ENCODE results near the gene ZNF669. TPM values are rescaled to one million over a fixed set of nuclear protein-coding genes. Genes with fewer than 3 reads are reported as not detected.
A peak's percentile ranks its signal among the peaks of the same experiment; 100 is the strongest.
"Not testable (repeated sequence)": the region's sequence is repeated elsewhere in the genome, so short reads cannot be mapped to it uniquely, and the experiment has no call there.

ZNF669 gene
- total and polyA plus RNA-seq, 2 experiments from 2014 or later: 13.7 to 25.4 TPM

DNA sequence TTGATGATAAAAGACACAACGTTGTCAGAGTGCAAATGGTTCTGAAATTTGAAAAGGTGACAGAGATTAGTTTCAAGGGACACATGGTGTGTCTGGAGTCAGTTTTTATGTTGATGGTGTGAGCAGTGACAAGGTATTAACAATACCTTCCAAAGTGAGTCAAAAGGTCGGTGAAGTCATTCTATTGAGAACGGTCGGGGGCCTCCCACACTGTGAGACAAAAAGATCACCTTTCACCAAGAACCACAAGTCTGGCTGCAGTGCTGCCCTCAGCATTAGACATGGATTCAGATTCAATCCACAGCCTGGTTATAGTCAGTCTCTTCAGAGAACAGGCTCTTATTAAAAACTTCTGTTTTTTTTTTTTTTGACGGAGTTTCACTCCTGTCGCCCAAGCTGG, 41.1 kb upstream of the ZNF669 start:
- no peak overlapping the region for H3K27ac ChIP-seq (ENCODE audit: low read depth)
- Mint-ChIP-seq H3K27ac (no peak overlapping the region), H3K4me3 (no peak overlapping the region), H3K9me3 (peaks cover 70% of the 10 kb centered on the region), H3K4me1 (peaks cover 2% of the 10 kb centered on the region; the same call in 2 of the 3 replicates), H3K27me3 (ENCODE audit: insufficient read depth, low read depth, poor library complexity) (peaks cover 10% of the 10 kb centered on the region), H3K36me3 (ENCODE audit: low read depth) (peaks cover 93% of the 10 kb centered on the region)
- H3K36me3 ChIP-seq (ENCODE audit: insufficient read depth): peaks cover 8% of the 10 kb centered on the region; the same call in 1 of the 2 replicates
- no peaks in the 10 kb centered on the region for H3K27me3 ChIP-seq (ENCODE audit: insufficient read depth)
- H3K4me2 ChIP-seq: no peak overlapping the region
- 0 out of 2 replicates have a peak, but pooled peaks cover 2% of the 10 kb centered on the region for H3F3A ChIP-seq (replicated peaks; ENCODE audit: low read depth)
- DNase-seq (ENCODE audit: low spot score) (no peak), ATAC-seq (peak; percentile 66)
- peaks cover 15% of the 10 kb centered on the region for H4K20me1 ChIP-seq (replicated peaks; ENCODE audit: insufficient read depth)
- 0 out of 2 replicates have a peak, but pooled peaks cover 5% of the 10 kb centered on the region for H3K9me2 ChIP-seq (ENCODE audit: insufficient read depth)
- peaks cover 53% of the 10 kb centered on the region for H3K79me2 ChIP-seq (replicated peaks; ENCODE audit: insufficient read depth)
- H3K4me3 ChIP-seq: no peak overlapping the region
- no peak overlapping the region for H2AFZ ChIP-seq
- TF ChIP-seq ETS1 (IDR thresholded peaks at IDR 0.05) (no peak), JUNB (IDR thresholded peaks at IDR 0.05; ENCODE audit: unreplicated experiment) (no peak), EZH2phosphoT487 (IDR thresholded peaks at IDR 0.05; ENCODE audit: unreplicated experiment) (no peak), NANOG (IDR thresholded peaks at IDR 0.05; ENCODE audit: borderline replicate concordance) (no peak)
- H3K4me1 ChIP-seq (ENCODE audit: insufficient read depth): no peaks in the 10 kb centered on the region

- not testable (repeated sequence) for H3K9me2 ChIP-seq (ENCODE audit: insufficient read depth); DNase-seq (ENCODE audit: low spot score); H3K4me1 ChIP-seq (ENCODE audit: insufficient read depth); ATAC-seq; H3K4me2 ChIP-seq; H3K4me3 ChIP-seq; H3K27ac Mint-ChIP-seq; H4K20me1 ChIP-seq (replicated peaks; ENCODE audit: insufficient read depth); H3K4me1 Mint-ChIP-seq; H3K4me3 Mint-ChIP-seq; H3F3A ChIP-seq (replicated peaks; ENCODE audit: low read depth); H2AFZ ChIP-seq; H3K27me3 ChIP-seq (ENCODE audit: insufficient read depth); H3K27ac ChIP-seq (ENCODE audit: low read depth)
- Histone ChIP-seq H3K79me2 (replicated peaks; ENCODE audit: insufficient read depth) (peaks cover 71% of the 10 kb centered on the region), H3K36me3 (ENCODE audit: insufficient read depth) (peaks cover 34% of the 10 kb centered on the region)
- H3K27me3 Mint-ChIP-seq (ENCODE audit: insufficient read depth, low read depth, poor library complexity): peaks cover 20% of the 10 kb centered on the region
- peaks cover 94% of the 10 kb centered on the region for H3K36me3 Mint-ChIP-seq (ENCODE audit: low read depth)
- H3K9me3 Mint-ChIP-seq: peaks cover 86% of the 10 kb centered on the region
Observed at GRCh38 chr1:247139557-247139956, 35.4 kb upstream of the ZNF669 start.

- peaks cover 52% of the 10 kb centered on the region for H3K79me2 ChIP-seq (replicated peaks; ENCODE audit: insufficient read depth)
- ATAC-seq (no peak), DNase-seq (ENCODE audit: low spot score) (no peak)
- peaks cover 69% of the 10 kb centered on the region for H3K36me3 Mint-ChIP-seq (ENCODE audit: low read depth)
- H4K20me1 ChIP-seq (replicated peaks; ENCODE audit: insufficient read depth): no peaks in the 10 kb centered on the region; the same call in 1 of the 2 replicates
- H3K9me2 ChIP-seq (ENCODE audit: insufficient read depth): no peaks in the 10 kb centered on the region
- H3F3A ChIP-seq (replicated peaks; ENCODE audit: low read depth): no peaks in the 10 kb centered on the region
- H3K27ac ChIP-seq (ENCODE audit: low read depth): no peak overlapping the region
- H3K4me2 ChIP-seq: no peak overlapping the region
- H3K9me3 Mint-ChIP-seq: peaks cover 60% of the 10 kb centered on the region
- no peak overlapping the region for H2AFZ ChIP-seq
- no peaks in the 10 kb centered on the region for H3K4me1 ChIP-seq (ENCODE audit: insufficient read depth)
- H3K4me1 Mint-ChIP-seq: peaks cover 6% of the 10 kb centered on the region
- H3K27ac Mint-ChIP-seq: no peak overlapping the region
- H3K36me3 ChIP-seq (ENCODE audit: insufficient read depth): peaks cover 34% of the 10 kb centered on the region
- no peak overlapping the region for H3K4me3 Mint-ChIP-seq
- H3K4me3 ChIP-seq: no peak overlapping the region
- no peaks in the 10 kb centered on the region for H3K27me3 ChIP-seq (ENCODE audit: insufficient read depth)
- H3K27me3 Mint-ChIP-seq (ENCODE audit: insufficient read depth, low read depth, poor library complexity): peaks cover 2% of the 10 kb centered on the region
- no peak for TF ChIP-seq ZNF331 (CRISPR knock-in tag; IDR thresholded peaks at IDR 0.05; ENCODE audit: low read depth)
- no peak for TF ChIP-seq ZNF462 (CRISPR knock-in tag; IDR thresholded peaks at IDR 0.05)
- TF ChIP-seq, protein P1, sequence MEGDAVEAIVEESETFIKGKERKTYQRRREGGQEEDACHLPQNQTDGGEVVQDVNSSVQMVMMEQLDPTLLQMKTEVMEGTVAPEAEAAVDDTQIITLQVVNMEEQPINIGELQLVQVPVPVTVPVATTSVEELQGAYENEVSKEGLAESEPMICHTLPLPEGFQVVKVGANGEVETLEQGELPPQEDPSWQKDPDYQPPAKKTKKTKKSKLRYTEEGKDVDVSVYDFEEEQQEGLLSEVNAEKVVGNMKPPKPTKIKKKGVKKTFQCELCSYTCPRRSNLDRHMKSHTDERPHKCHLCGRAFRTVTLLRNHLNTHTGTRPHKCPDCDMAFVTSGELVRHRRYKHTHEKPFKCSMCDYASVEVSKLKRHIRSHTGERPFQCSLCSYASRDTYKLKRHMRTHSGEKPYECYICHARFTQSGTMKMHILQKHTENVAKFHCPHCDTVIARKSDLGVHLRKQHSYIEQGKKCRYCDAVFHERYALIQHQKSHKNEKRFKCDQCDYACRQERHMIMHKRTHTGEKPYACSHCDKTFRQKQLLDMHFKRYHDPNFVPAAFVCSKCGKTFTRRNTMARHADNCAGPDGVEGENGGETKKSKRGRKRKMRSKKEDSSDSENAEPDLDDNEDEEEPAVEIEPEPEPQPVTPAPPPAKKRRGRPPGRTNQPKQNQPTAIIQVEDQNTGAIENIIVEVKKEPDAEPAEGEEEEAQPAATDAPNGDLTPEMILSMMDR (conservative IDR thresholded peaks at IDR 0.05; ENCODE audit: low read depth in 2 of 2): no peak
- no peak for TF ChIP-seq STAT1 (IDR thresholded peaks at IDR 0.05; ENCODE audit: unreplicated experiment)
- no peak for TF ChIP-seq ZNF114 (CRISPR knock-in tag; IDR thresholded peaks at IDR 0.05)
Observed at GRCh38 chr1:247131236-247131635, 27.1 kb upstream of the ZNF669 start.
